Psoas muscle (tissue), 8 donors: ENCODE measurements around the gene AP1AR. TPM values are rescaled to one million over a fixed set of nuclear protein-coding genes. Genes with fewer than 3 reads are reported as not detected.

Experiments used
- ATAC-seq, 4 donors: fragments of 200-7000 bp; cut with Tn5 transposase; one replicate each; pipeline ENCODE4 v1.9.1; 2020; ENCODE audit warnings: moderate library complexity in 3 of 4, mild to moderate bottlenecking in 2 of 4
- DNase-seq, 2 donors: peaks; one replicate each; pipeline ENCODE4 v3.0.0-alpha.2; 2020
- H3K27ac ChIP-seq: fragments of 200-600 bp; one replicate; pipeline ENCODE4 v1.8.0; 2022
- H3K27me3 ChIP-seq, 3 donors: fragments of 200-600 bp in 1 of 3; one replicate each; pipeline versions ENCODE4 v1.6.1 to v1.8.0; 2013 to 2022; ENCODE audit warnings: low read length in 2 of 3, mild to moderate bottlenecking in 2 of 3, moderate library complexity in 1 of 3; ENCODE audit not compliant: insufficient read depth in 3 of 3
- H3K36me3 ChIP-seq, 2 donors: fragments of 200-600 bp in 1 of 2; one replicate each; pipeline versions ENCODE4 v1.6.1 to v1.8.0; 2013 to 2022; ENCODE audit warnings: low read depth in 1 of 2, mild to moderate bottlenecking in 1 of 2, moderate library complexity in 1 of 2; ENCODE audit not compliant: insufficient read depth in 1 of 2
- H3K4me1 ChIP-seq: fragments of 200-600 bp; one replicate; pipeline ENCODE4 v1.8.0; 2022
- H3K4me3 ChIP-seq: fragments of 200-600 bp; one replicate; pipeline ENCODE4 v1.8.0; 2022; ENCODE audit warnings: mild to moderate bottlenecking
- H3K9me3 ChIP-seq: fragments of 200-600 bp; one replicate; pipeline ENCODE4 v1.8.0; 2022
- WGBS, 3 donors: extraction: QIAGEN DNeasy Blood & Tissue Kit; methylation state at CpG; one replicate each; pipeline versions ENCODE4 v1.1.6 to v1.1.7; 2013; 5-methylcytosine and 5-hydroxymethylcytosine counted together
- intact Hi-C, 2 donors: fragments of 100-400 bp; cut with DNase I; formaldehyde crosslinking; loops; one replicate each; pipeline versions ENCODE4 v1.11.0 to v1.14.2; 2022
- polyA plus RNA-seq, 3 donors: library from polyadenylated mRNA; stranded (reverse); fragments of 200-250 nt; gene quantifications; one replicate each; pipeline ENCODE4 v1.2.3, GENCODE V29; 2013
- total RNA-seq, 4 donors: library from RNA; stranded (reverse); fragmentation: NEBNext Ultra II Directional in 2 of 4; extraction: Animal tissue kit (Norgen Biotek cat#: 25700) in 2 of 4; gene quantifications; one replicate each; pipeline versions ENCODE4 v1.2.1 to v1.2.4, GENCODE V29; 2021 to 2023
- TF ChIP-seq, protein P1 (sequence below): fragments of 200-600 bp; IDR thresholded peaks from one replicate; pipeline ENCODE4 v1.8.0; 2022; ENCODE audit warnings: antibody characterized with exemption
- donor health status: healthy with polysubstance abuse.
- donor health status: DM: no; HTN: no; CAD: no; lungs with moderate emphysema.
- donor health status: Bipolar disorder and iron deficiency.
- donor health status: healthy.
- donor health status: DM: yes; HTN: yes; CAD: no.
- donor health status: DM: no; HTN: no; CAD: no.
- donor health status: DM: no; HTN: no; CAD: no.
- donor health status: DM: yes; HTN: yes; CAD: no.

The AP1AR gene
- total and polyA plus RNA-seq, 7 donors: 5.3 to 19.8 (median 9.9) TPM

DNA sequence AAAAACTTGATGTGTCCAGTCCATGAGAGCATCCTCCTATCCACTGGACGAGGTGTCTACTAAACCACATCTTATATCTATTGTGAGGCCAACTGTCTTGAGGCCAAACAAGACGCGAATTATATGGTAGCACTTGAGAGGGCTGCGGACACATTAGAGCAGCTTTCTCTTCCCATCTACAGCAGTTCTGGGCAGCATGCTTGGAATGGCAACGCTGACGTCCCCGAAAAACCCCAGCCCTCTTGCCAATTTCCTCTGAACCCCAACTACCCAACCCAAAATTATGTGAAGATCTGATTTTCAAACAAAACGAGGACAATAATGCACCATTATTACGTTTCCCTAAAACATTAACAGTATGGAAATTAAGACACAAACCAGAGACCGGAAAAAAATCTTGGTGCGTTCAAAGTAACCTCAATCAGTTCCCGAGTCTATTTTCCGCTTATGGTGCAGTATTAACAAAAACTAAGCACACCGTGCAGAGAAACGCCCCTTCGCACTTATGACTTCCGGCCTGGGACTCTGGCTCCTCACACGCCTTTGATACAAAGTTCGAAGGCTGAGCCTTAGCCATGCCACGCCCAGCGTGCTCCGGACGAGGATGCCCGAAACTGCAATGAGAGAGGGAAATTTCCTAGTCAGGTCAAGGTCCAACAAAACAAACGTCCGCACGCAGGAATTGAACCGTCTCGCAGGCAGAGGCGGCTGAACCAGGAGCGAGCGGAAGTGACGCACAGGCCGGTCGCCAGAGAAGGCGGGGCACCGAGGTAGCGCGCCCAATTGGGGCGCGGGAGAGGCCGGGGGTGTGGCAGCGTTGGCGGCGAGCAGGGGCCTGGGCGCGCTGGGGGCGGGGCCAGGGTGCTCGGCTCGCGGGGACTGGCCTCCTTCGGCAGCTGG, 458 bp upstream of the AP1AR start:
- TF ChIP-seq, protein P1, sequence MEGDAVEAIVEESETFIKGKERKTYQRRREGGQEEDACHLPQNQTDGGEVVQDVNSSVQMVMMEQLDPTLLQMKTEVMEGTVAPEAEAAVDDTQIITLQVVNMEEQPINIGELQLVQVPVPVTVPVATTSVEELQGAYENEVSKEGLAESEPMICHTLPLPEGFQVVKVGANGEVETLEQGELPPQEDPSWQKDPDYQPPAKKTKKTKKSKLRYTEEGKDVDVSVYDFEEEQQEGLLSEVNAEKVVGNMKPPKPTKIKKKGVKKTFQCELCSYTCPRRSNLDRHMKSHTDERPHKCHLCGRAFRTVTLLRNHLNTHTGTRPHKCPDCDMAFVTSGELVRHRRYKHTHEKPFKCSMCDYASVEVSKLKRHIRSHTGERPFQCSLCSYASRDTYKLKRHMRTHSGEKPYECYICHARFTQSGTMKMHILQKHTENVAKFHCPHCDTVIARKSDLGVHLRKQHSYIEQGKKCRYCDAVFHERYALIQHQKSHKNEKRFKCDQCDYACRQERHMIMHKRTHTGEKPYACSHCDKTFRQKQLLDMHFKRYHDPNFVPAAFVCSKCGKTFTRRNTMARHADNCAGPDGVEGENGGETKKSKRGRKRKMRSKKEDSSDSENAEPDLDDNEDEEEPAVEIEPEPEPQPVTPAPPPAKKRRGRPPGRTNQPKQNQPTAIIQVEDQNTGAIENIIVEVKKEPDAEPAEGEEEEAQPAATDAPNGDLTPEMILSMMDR: no peak
- peaks cover 22% of the 10 kb centered on the region for H3K4me1 ChIP-seq
- no peaks in the 10 kb centered on the region for H3K27me3 ChIP-seq
- ATAC-seq (peak; percentile 95 to 98 (median 98)), DNase-seq (peak; percentile 98 to 99)
- H3K4me3 ChIP-seq: peak overlapping the region; percentile 97
- H3K36me3 ChIP-seq: no peaks in the 10 kb centered on the region
- H3K27ac ChIP-seq: peak overlapping the region; percentile 99
- no peaks in the 10 kb centered on the region for H3K9me3 ChIP-seq
- 0 to 1% (median 1%) methylated on average over 37 to 52 of the region's 52 CpGs for WGBS, 3 donors
- intact Hi-C loops: loop anchor here in 1 of 2 donors (2.0 to 5.0 kb wide), 2 partner anchors 58 to 84 kb away; partner anchors contain the start of gene FAM241A

DNA sequence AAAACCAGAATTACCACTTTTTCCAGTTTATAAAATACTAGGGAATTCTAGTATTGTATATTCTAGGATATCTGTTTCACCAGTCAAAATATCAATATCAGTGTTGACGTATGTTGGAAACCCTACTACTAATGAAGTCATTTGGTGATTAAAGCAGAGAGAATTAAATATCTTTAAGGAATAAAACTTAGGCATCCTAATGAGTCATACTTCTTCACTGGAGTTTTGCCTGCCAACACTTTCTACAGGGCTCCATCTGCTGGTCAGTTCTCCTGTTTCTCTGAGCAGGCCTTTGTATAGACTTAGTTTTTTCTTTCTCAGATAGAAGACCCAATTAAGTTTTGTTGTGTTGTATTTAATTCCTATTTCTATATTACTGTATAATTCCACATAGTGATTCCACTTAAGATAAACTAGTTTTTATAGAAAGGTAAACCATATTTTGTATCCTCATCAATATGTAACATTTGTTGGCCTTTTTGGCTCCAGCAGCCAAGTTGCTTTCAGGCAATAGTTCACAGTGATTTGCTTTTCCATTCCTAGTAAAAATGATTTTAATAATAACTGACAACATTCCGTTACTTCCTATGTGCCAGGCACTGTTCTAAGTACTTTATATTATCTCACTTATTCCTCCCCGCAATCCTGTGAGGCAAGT, 3.5 kb downstream of the AP1AR start:
- H3K9me3 ChIP-seq: no peaks in the 10 kb centered on the region
- no peak for DNase-seq

DNA sequence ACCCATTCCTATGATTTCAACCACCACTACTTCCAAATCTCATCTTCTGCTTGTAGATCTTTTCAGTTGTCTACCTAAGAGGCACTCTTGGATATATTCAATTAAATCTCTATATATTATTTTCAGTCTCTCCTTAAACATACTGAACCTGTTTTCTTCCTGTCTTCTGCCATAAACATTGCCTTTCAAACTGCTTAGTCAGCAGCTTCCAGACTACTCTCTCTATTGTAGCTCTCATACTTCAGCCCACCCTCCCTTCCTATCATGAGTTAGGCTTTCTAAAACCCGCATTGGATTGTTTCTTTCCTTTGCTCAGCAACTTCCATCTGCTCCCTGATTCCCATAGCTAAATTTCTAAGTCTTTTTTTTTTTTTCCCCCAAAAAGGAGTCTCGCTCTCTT, 4.5 kb downstream of the AP1AR start:
- H3K4me3 ChIP-seq: no peak overlapping the region
- peaks cover 19% of the 10 kb centered on the region for H3K4me1 ChIP-seq
- TF ChIP-seq, protein P1: no peak
- no peaks in the 10 kb centered on the region for H3K36me3 ChIP-seq
- H3K27ac ChIP-seq: no peak overlapping the region
- no peak for DNase-seq
- H3K9me3 ChIP-seq: no peaks in the 10 kb centered on the region
- intact Hi-C loops: loop anchor here in 1 of 2 donors (2.0 kb wide), 1 partner anchor 135 kb away; no protein-coding TSS in a partner anchor
- no peak for ATAC-seq
- WGBS, 3 donors: 91 to 97% (median 93%) methylated on average over 2 of the region's 2 CpGs
- H3K27me3 ChIP-seq: no peaks in the 10 kb centered on the region

More for the DNA sequence above, 3.5 kb downstream of the AP1AR start:
- intact Hi-C loops: loop anchor here (2.0 to 5.0 kb wide), 2 partner anchors 88 to 134 kb away; partner anchors contain the start of gene FAM241A (in 1 of the 2)
- 53 to 62% (median 58%) methylated on average over 3 of the region's 3 CpGs for WGBS, 3 donors
- Histone ChIP-seq H3K27ac (no peak overlapping the region), H3K4me1 (peaks cover 25% of the 10 kb centered on the region), H3K27me3 (no peaks in the 10 kb centered on the region), H3K4me3 (no peak overlapping the region), H3K36me3 (no peaks in the 10 kb centered on the region)
- TF ChIP-seq, protein P1: peak; percentile 87
- ATAC-seq: peak in 1 of 4 donors; percentile 35

DNA sequence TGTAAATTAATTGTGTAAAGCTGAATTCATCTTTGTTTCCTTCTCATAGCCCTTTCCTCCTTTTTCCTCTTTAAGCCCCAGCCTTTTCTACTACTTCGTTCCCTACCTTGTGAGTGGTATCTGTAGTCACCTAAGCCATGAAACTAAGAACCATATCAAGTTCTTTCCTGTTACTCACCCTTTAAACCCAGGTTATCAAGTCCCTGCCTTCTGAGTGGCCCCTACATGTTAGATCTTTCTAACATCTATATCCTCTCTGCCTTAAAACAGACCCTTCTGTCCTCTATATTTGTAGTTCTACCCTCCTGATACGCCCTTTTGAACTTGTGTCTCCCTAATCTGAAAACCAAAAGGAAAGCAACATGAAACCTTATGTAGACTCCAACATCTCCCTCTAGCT, 7.2 kb downstream of the AP1AR start:
- DNase-seq: no peak
- Histone ChIP-seq H3K4me3 (no peak overlapping the region), H3K9me3 (no peaks in the 10 kb centered on the region), H3K27me3 (no peaks in the 10 kb centered on the region), H3K27ac (no peak overlapping the region), H3K36me3 (no peaks in the 10 kb centered on the region), H3K4me1 (peaks cover 11% of the 10 kb centered on the region)
- ATAC-seq: no peak
- intact Hi-C loops: no loop called here
- TF ChIP-seq, protein P1: no peak
- WGBS, 3 donors: 92 to 100% (median 98%) methylated on average over 2 of the region's 2 CpGs
